HCT116 (cell line): ENCODE measurements around the gene CCL8. TPM values are rescaled to one million over a fixed set of nuclear protein-coding genes. Genes with fewer than 3 reads are reported as not detected.

ENCODE experiments used
- ATAC-seq: fragments of 200-7000 bp; cut with Tn5 transposase; 2 replicates; pipeline ENCODE4 v1.9.1; 2020; ENCODE audit warnings: mild to moderate bottlenecking, moderate library complexity
- BruUV-seq: library from RNA; stranded (reverse); fragments of 400-500 nt; replicated peaks from 2 replicates; lab custom pipeline; 2021; lab: Mats Ljungman, UMichigan
- CTCF ChIA-PET: fragments of 300-600 bp; sonication (Branson Sonifier 250); formaldehyde crosslinking; loops from one replicate; lab custom pipeline; 2021; ENCODE audit warnings: antibody characterized with exemption; lab: Charles Lee
- POLR2A ChIA-PET: fragments of 300-600, 350-600 bp; sonication (Branson Sonifier 250); formaldehyde crosslinking; loops from one replicate; lab custom pipeline; 2021; ENCODE audit warnings: antibody characterized with exemption; lab: Charles Lee
- RAD21 ChIA-PET, 2 experiments: fragments of 300-600 bp; sonication (Branson Sonifier 250); formaldehyde crosslinking; loops; one replicate each; lab custom pipeline; 2023; ENCODE audit warnings: low total read pairs in 2 of 2; ENCODE audit not compliant: uncharacterized antibody in 2 of 2, unreplicated experiment in 2 of 2, low non-redundant PET in 1 of 2; lab: Charles Lee
- DNase-seq: peaks from one replicate; pipeline ENCODE4 v3.0.0-alpha.2; 2010; ENCODE audit warnings: low read depth, low spot score
- H2AFZ ChIP-seq: fragments of 200-600 bp; shearing (Covaris generic), sonication (generic); 2 replicates; pipeline ENCODE4 v1.6.1; 2017; ENCODE audit warnings: low read depth, mixed run types, mixed read lengths, antibody characterized with exemption, low read length; ENCODE audit not compliant: poor library complexity, severe bottlenecking
- H3K27ac ChIP-seq: 2 replicates; pipeline ENCODE4 v1.5.1; 2012; ENCODE audit warnings: low read depth, low read length
- H3K27me3 ChIP-seq: fragments of 200-600 bp; sonication (generic); 2 replicates; pipeline ENCODE4 v1.6.1; 2016; ENCODE audit warnings: mixed run types, low read length, mixed read lengths; ENCODE audit not compliant: insufficient read depth
- H3K36me3 ChIP-seq, 2 experiments: fragments of 200-500 bp in 1 of 2; fragments of 200-600 bp in 1 of 2; sonication (Bioruptor generic) in 1 of 2; sonication (generic) in 1 of 2; 2 replicates each; pipeline versions ENCODE4 v1.5.1 to v1.6.1; 2014 to 2016; ENCODE audit warnings: low read length in 2 of 2, inconsistent platforms in 1 of 2, mixed read lengths in 1 of 2, mixed run types in 1 of 2; ENCODE audit not compliant: insufficient read depth in 2 of 2, control insufficient read depth in 1 of 2
- H3K4me1 ChIP-seq, 2 experiments: fragments of 200-600 bp in 1 of 2; sonication (generic) in 1 of 2; 2 replicates each; pipeline versions ENCODE4 v1.5.1 to v1.6.1; 2012 to 2017; ENCODE audit warnings: low read length in 2 of 2, inconsistent platforms in 1 of 2, mild to moderate bottlenecking in 1 of 2, mixed read lengths in 1 of 2, mixed run types in 1 of 2, moderate library complexity in 1 of 2; ENCODE audit not compliant: insufficient read depth in 2 of 2, control insufficient read depth in 1 of 2
- H3K4me2 ChIP-seq: fragments of 200-600 bp; sonication (generic); 2 replicates; pipeline ENCODE4 v1.6.1; 2017; ENCODE audit warnings: mixed run types, low read length, mixed read lengths
- H3K4me3 ChIP-seq, 2 experiments: fragments of 200-600 bp in 1 of 2; sonication (generic) in 1 of 2; replicated peaks in 1 of 2; 2 replicates each; pipeline ENCODE4 v1.5.1; 2011 to 2016; ENCODE audit warnings: low read length in 2 of 2, control low read depth in 1 of 2, low read depth in 1 of 2, mild to moderate bottlenecking in 1 of 2, mixed read lengths in 1 of 2, mixed run types in 1 of 2
- H3K79me2 ChIP-seq: fragments of 200-600 bp; sonication (generic); 2 replicates; pipeline ENCODE4 v1.6.1; 2017; ENCODE audit warnings: mild to moderate bottlenecking, mixed run types, low read length, moderate library complexity, mixed read lengths; ENCODE audit not compliant: insufficient read depth
- H3K9ac ChIP-seq: fragments of 200-600 bp; sonication (generic); 2 replicates; pipeline ENCODE4 v1.6.1; 2016; ENCODE audit warnings: low read length, mixed read lengths
- H3K9me2 ChIP-seq: fragments of 200-600 bp; sonication (generic), shearing (Covaris generic); 2 replicates; pipeline ENCODE4 v1.6.1; 2017; ENCODE audit warnings: mixed run types, mild to moderate bottlenecking, moderate library complexity; ENCODE audit not compliant: insufficient read depth
- H3K9me3 ChIP-seq, 2 experiments: fragments of 200-500 bp in 1 of 2; fragments of 200-600 bp in 1 of 2; sonication (Bioruptor generic) in 1 of 2; sonication (generic) in 1 of 2; 2 replicates each; pipeline ENCODE4 v1.6.1; 2014 to 2017; ENCODE audit warnings: low read length in 2 of 2, mixed read lengths in 2 of 2, inconsistent platforms in 1 of 2, low read depth in 1 of 2, mild to moderate bottlenecking in 1 of 2, mixed run types in 1 of 2, moderate library complexity in 1 of 2; ENCODE audit not compliant: control insufficient read depth in 1 of 2, insufficient read depth in 1 of 2
- H4K20me1 ChIP-seq: fragments of 200-600 bp; sonication (generic), shearing (Covaris generic); 2 replicates; pipeline ENCODE4 v1.6.1; 2017; ENCODE audit warnings: mixed run types, mild to moderate bottlenecking, moderate library complexity; ENCODE audit not compliant: insufficient read depth
- ATF3 ChIP-seq: IDR thresholded peaks from 2 replicates; pipeline ENCODE4 v1.6.1; 2012
- CTCF ChIP-seq, 3 experiments: fragments of 200-600 bp in 1 of 3; sonication (generic) in 1 of 3; IDR thresholded peaks in 2 of 3; conservative IDR thresholded peaks in 1 of 3; 2 replicates each; pipeline ENCODE4 v1.5.1; 2012 to 2017; ENCODE audit warnings: low read depth in 2 of 3, low read length in 2 of 3, antibody characterized with exemption in 1 of 3, borderline replicate concordance in 1 of 3, control low read depth in 1 of 3, mild to moderate bottlenecking in 1 of 3, mixed read lengths in 1 of 3, mixed run types in 1 of 3, moderate library complexity in 1 of 3; ENCODE audit not compliant: insufficient read depth in 1 of 3
- EZH2 ChIP-seq: fragments of 200-600 bp; sonication (generic); IDR thresholded peaks from 2 replicates; pipeline ENCODE4 v1.6.1; 2017; ENCODE audit warnings: antibody characterized with exemption, mixed run types
- JUND ChIP-seq: IDR thresholded peaks from 2 replicates; pipeline ENCODE4 v1.6.1; 2012
- POLR2AphosphoS5 ChIP-seq: IDR thresholded peaks from 2 replicates; pipeline ENCODE4 v1.6.1; 2011; ENCODE audit warnings: mild to moderate bottlenecking, low read depth, low read length, moderate library complexity
- RAD21 ChIP-seq: IDR thresholded peaks from 2 replicates; pipeline ENCODE4 v1.6.1; 2012; ENCODE audit warnings: low read depth, mild to moderate bottlenecking
- REST ChIP-seq: IDR thresholded peaks from 2 replicates; pipeline ENCODE4 v1.6.1; 2012; ENCODE audit warnings: low read depth
- TCF7L2 ChIP-seq: IDR thresholded peaks from 2 replicates; pipeline ENCODE4 v1.7.0; 2011; ENCODE audit warnings: borderline replicate concordance, inconsistent platforms; ENCODE audit not compliant: insufficient read depth, insufficient read length; ENCODE audit errors: extremely low read depth
- YY1 ChIP-seq: IDR thresholded peaks from 2 replicates; pipeline ENCODE4 v1.6.1; 2011; ENCODE audit warnings: low read length, low read depth, moderate library complexity, mild to moderate bottlenecking; ENCODE audit not compliant: insufficient replicate concordance; ENCODE audit errors: extremely low read depth
- ZFX ChIP-seq: fragments of 450-650 bp; IDR thresholded peaks from 2 replicates; pipeline ENCODE4 v1.6.1; 2017
- ZNF274 ChIP-seq: fragments of 200-500 bp; sonication (Bioruptor generic); IDR thresholded peaks from 2 replicates; pipeline ENCODE4 v1.6.1; 2014; ENCODE audit warnings: mild to moderate bottlenecking, low read depth, low read length, inconsistent platforms
- intact Hi-C: fragments of 100-400 bp; cut with micrococcal nuclease; formaldehyde crosslinking; loops from 2 replicates; pipeline ENCODE4 v1.10.0; 2022
- total RNA-seq: library from RNA; stranded (reverse); gene quantifications from one replicate; pipeline ENCODE4 v1.2.1, GENCODE V29; 2021; ENCODE audit not compliant: unreplicated experiment
- TF ChIP-seq, protein P1 (sequence below): IDR thresholded peaks from 2 replicates; pipeline ENCODE4 v1.6.1; 2011; ENCODE audit warnings: mild to moderate bottlenecking, low read length, moderate library complexity; ENCODE audit not compliant: insufficient replicate concordance; ENCODE audit errors: extremely low read depth

The CCL8 gene
- total RNA-seq, 1 experiment from 2014 or later, result not detected

- intact Hi-C loops, result no loop called here
- no peaks in the 10 kb centered on the region for H3K36me3 ChIP-seq
- ChIA-PET POLR2A (no interaction called here), RAD21 (no interaction called here), CTCF (no interaction called here)
- no peak for TF ChIP-seq ZFX
- TF ChIP-seq ZNF274, result no peak
- no peak for TF ChIP-seq JUND
- TF ChIP-seq ATF3, result no peak
- no peak for TF ChIP-seq RAD21
- TF ChIP-seq POLR2AphosphoS5, result no peak
- TF ChIP-seq REST, result no peak
- no peak for TF ChIP-seq EZH2
- no peak for TF ChIP-seq YY1
- TF ChIP-seq, protein P1, sequence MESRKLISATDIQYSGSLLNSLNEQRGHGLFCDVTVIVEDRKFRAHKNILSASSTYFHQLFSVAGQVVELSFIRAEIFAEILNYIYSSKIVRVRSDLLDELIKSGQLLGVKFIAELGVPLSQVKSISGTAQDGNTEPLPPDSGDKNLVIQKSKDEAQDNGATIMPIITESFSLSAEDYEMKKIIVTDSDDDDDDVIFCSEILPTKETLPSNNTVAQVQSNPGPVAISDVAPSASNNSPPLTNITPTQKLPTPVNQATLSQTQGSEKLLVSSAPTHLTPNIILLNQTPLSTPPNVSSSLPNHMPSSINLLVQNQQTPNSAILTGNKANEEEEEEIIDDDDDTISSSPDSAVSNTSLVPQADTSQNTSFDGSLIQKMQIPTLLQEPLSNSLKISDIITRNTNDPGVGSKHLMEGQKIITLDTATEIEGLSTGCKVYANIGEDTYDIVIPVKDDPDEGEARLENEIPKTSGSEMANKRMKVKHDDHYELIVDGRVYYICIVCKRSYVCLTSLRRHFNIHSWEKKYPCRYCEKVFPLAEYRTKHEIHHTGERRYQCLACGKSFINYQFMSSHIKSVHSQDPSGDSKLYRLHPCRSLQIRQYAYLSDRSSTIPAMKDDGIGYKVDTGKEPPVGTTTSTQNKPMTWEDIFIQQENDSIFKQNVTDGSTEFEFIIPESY, result no peak
- no peak for TF ChIP-seq TCF7L2
- TF ChIP-seq CTCF (IDR thresholded peaks at IDR 0.05 in 2 of 3, conservative IDR thresholded peaks at IDR 0.05 in 1 of 3; ENCODE audit: borderline replicate concordance in 1 of 3, insufficient read depth in 1 of 3, low read depth in 2 of 3, low read length in 2 of 3), result no peak
- H3K4me2 ChIP-seq, result no peak overlapping the region
- ATAC-seq, result no peak
- BruUV-seq, result no TSS peak
- H3K4me1 ChIP-seq, result no peaks in the 10 kb centered on the region
- H3K9ac ChIP-seq, result no peak overlapping the region
- no peak for DNase-seq
- H3K9me3 ChIP-seq, result no peaks in the 10 kb centered on the region
- H4K20me1 ChIP-seq, result no peaks in the 10 kb centered on the region
- H2AFZ ChIP-seq, result no peak overlapping the region
- H3K79me2 ChIP-seq, result no peaks in the 10 kb centered on the region
- no peak overlapping the region for H3K4me3 ChIP-seq
- H3K9me2 ChIP-seq, result no peaks in the 10 kb centered on the region
- H3K27ac ChIP-seq, result no peak overlapping the region
- H3K27me3 ChIP-seq, result no peaks in the 10 kb centered on the region
Observed at GRCh38 chr17:34300652-34301370, 18.4 kb upstream of the CCL8 start.
